Dendritic cell treated with granulocyte-macrophage colony-stimulating factor and Interleukin-4, amounts not matched to agents 40 ng/mL and 50 ng/mL, for 4 days (primary cell): ENCODE data around the gene CHN1.

ENCODE experiments used
- H3K27ac Mint-ChIP-seq: one replicate; pipeline ENCODE4 v1.8.0; 2022; ENCODE audit warnings: mild to moderate bottlenecking, mixed read lengths
- H3K27me3 Mint-ChIP-seq: one replicate; pipeline ENCODE4 v1.8.0; 2022; ENCODE audit warnings: mild to moderate bottlenecking, mixed read lengths
- H3K36me3 Mint-ChIP-seq: one replicate; pipeline ENCODE4 v1.8.0; 2022; ENCODE audit warnings: low read depth, mixed read lengths
- H3K4me1 Mint-ChIP-seq: one replicate; pipeline ENCODE4 v1.8.0; 2022; ENCODE audit warnings: low read depth, mixed read lengths
- H3K4me3 Mint-ChIP-seq: one replicate; pipeline ENCODE4 v1.8.0; 2022; ENCODE audit warnings: mild to moderate bottlenecking, moderate library complexity, mixed read lengths
- H3K9me3 Mint-ChIP-seq: one replicate; pipeline ENCODE4 v1.8.0; 2022; ENCODE audit warnings: mixed read lengths
- intact Hi-C: fragments of 100-400 bp; cut with micrococcal nuclease; formaldehyde crosslinking; loops from one replicate; pipeline ENCODE4 v1.15.0; 2022

CHN1 gene

GRCh38 chr2:174777347-174778084 lies 227.7 kb downstream of the CHN1 start:
- H3K27me3 Mint-ChIP-seq = peaks cover 7% of the 10 kb centered on the region
- peaks cover 21% of the 10 kb centered on the region for H3K4me1 Mint-ChIP-seq
- H3K9me3 Mint-ChIP-seq = no peaks in the 10 kb centered on the region
- no peak overlapping the region for H3K4me3 Mint-ChIP-seq
- intact Hi-C loops = no loop called here
- H3K27ac Mint-ChIP-seq = no peak overlapping the region
- H3K36me3 Mint-ChIP-seq = no peaks in the 10 kb centered on the region

DNA sequence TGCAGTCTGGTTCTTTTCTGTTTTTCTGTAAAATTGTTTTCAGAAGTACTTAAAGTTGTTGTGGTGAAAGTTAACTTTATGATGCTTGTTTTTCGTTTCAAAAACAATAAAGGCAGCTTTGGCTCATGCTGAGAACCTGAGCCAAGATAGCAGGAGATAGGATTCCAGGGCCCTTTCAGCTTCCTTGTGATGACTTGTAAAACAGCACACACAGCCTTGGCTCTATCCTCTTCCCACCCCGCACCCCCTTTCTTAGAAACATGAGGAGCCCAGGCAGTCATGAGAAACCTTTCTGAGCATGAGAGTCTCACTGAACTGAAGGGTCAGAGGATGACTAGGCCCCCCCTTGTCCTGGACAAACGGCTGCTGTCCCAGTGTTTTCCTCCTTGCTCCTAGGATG lies 228.5 kb downstream of the CHN1 start:
- intact Hi-C loops = no loop called here
- Mint-ChIP-seq H3K27ac (no peak overlapping the region), H3K27me3 (peaks cover 11% of the 10 kb centered on the region), H3K9me3 (no peaks in the 10 kb centered on the region), H3K4me3 (no peak overlapping the region), H3K36me3 (no peaks in the 10 kb centered on the region), H3K4me1 (peaks cover 29% of the 10 kb centered on the region)

- intact Hi-C loops = no loop called here
- no peaks in the 10 kb centered on the region for H3K9me3 Mint-ChIP-seq
- H3K4me1 Mint-ChIP-seq = peaks cover 30% of the 10 kb centered on the region
- no peak overlapping the region for H3K4me3 Mint-ChIP-seq
- no peak overlapping the region for H3K27ac Mint-ChIP-seq
- H3K36me3 Mint-ChIP-seq = no peaks in the 10 kb centered on the region
- peaks cover 11% of the 10 kb centered on the region for H3K27me3 Mint-ChIP-seq
Observed at GRCh38 chr2:174776223-174776622, 229.0 kb downstream of the CHN1 start.

DNA sequence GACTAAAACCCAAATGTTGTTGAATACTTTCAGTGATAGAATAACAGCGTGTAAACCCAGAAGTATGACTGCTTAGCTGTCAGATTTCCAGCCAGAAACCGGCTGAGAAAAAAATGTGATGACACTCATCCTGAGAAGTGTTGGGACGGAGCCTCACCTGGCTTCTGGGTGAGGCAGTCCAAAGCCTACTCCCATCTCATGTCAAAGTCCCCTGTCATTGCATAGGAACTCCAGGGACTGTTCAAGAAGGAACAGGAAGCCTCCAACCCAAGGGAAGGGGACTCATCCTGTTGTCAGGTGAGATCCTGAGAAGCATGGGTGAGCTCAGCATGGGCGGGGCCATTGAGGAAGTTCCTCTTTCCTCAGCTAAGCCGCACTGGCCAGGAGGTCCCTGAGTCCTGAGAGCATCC lies 229.6 kb downstream of the CHN1 start:
- H3K36me3 Mint-ChIP-seq = no peaks in the 10 kb centered on the region
- H3K9me3 Mint-ChIP-seq = no peaks in the 10 kb centered on the region
- peaks cover 11% of the 10 kb centered on the region for H3K27me3 Mint-ChIP-seq
- H3K27ac Mint-ChIP-seq = no peak overlapping the region
- no peak overlapping the region for H3K4me3 Mint-ChIP-seq
- peaks cover 30% of the 10 kb centered on the region for H3K4me1 Mint-ChIP-seq
- intact Hi-C loops = no loop called here

DNA sequence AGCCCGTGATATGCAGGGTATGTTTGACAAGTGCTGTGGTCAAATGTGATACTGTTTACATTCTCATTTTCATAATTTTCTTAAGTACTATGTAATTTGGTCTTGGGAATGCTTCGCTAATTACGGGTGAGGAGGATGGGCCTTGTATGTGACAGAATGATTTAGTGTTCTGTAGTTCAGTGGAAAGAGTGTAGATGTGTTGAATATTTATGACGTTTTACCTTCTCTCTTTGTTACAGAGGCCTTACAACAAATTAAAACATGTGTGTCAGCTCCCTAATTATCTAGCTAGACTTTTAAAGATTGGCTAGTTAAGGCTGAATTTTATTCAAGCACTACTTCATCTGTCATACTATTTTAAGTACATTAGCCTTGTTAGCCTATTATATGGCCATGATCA lies 230.3 kb downstream of the CHN1 start:
- intact Hi-C loops = loop anchor here (5.0 kb wide), 1 partner anchor 507 kb away; no protein-coding TSS in a partner anchor
- no peak overlapping the region for H3K27ac Mint-ChIP-seq
- H3K27me3 Mint-ChIP-seq = peaks cover 12% of the 10 kb centered on the region
- no peaks in the 10 kb centered on the region for H3K36me3 Mint-ChIP-seq
- no peaks in the 10 kb centered on the region for H3K9me3 Mint-ChIP-seq
- H3K4me3 Mint-ChIP-seq = no peak overlapping the region
- H3K4me1 Mint-ChIP-seq = peaks cover 30% of the 10 kb centered on the region

DNA sequence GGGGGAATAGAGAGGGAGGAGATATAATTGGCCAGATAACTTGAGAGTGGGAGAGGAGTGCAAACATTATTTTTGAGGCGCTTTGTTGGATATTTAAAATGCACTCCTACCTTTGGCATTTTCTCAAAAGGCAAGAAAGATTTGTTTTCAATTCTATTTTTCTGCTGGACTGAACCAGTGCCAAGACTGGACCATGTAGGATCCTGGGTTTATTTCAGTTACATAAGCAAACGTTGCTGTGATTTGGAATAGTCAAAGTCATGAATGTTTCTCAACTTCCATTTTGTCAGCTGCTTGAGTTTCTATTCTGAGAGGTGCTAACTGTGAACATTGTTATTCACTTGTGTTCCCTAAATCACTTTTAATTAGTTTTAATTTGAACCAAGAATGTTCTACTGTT lies 232.0 kb downstream of the CHN1 start:
- intact Hi-C loops = loop anchor here (5.0 kb wide), 1 partner anchor 509 kb away; no protein-coding TSS in a partner anchor
- H3K36me3 Mint-ChIP-seq = no peaks in the 10 kb centered on the region
- H3K4me1 Mint-ChIP-seq = peaks cover 19% of the 10 kb centered on the region
- no peaks in the 10 kb centered on the region for H3K9me3 Mint-ChIP-seq
- peaks cover 23% of the 10 kb centered on the region for H3K27me3 Mint-ChIP-seq
- H3K27ac Mint-ChIP-seq = no peak overlapping the region
- H3K4me3 Mint-ChIP-seq = no peak overlapping the region

DNA sequence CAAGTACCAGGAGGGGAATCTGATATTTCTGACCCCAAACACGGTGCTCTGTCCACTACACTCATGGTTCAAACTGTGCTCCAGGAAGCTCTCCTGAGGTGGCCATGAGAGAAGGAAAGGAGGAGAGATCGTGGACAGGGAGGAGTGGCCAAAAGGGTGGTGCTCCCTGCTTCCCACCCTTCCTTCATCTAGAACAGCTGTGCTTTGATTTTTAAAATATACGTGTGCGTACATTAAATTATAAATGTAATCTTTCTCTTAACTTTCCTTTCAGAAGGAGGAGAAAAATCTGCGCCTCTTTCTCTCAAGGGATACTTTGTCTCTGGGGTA lies 232.7 kb downstream of the CHN1 start:
- H3K27me3 Mint-ChIP-seq = peaks cover 22% of the 10 kb centered on the region
- H3K9me3 Mint-ChIP-seq = no peaks in the 10 kb centered on the region
- no peaks in the 10 kb centered on the region for H3K36me3 Mint-ChIP-seq
- intact Hi-C loops = loop anchor here (5.0 kb wide), 1 partner anchor 510 kb away; no protein-coding TSS in a partner anchor
- no peak overlapping the region for H3K4me3 Mint-ChIP-seq
- H3K4me1 Mint-ChIP-seq = peaks cover 17% of the 10 kb centered on the region
- H3K27ac Mint-ChIP-seq = no peak overlapping the region

- H3K4me1 Mint-ChIP-seq = peaks cover 17% of the 10 kb centered on the region
- peaks cover 26% of the 10 kb centered on the region for H3K27me3 Mint-ChIP-seq
- H3K4me3 Mint-ChIP-seq = no peak overlapping the region
- H3K27ac Mint-ChIP-seq = no peak overlapping the region
- H3K36me3 Mint-ChIP-seq = no peaks in the 10 kb centered on the region
- intact Hi-C loops = loop anchor here (2.0 to 5.0 kb wide), 2 partner anchors 213 to 510 kb away; no protein-coding TSS in a partner anchor
- H3K9me3 Mint-ChIP-seq = no peaks in the 10 kb centered on the region
Observed at GRCh38 chr2:174771631-174772471, 233.3 kb downstream of the CHN1 start.

DNA sequence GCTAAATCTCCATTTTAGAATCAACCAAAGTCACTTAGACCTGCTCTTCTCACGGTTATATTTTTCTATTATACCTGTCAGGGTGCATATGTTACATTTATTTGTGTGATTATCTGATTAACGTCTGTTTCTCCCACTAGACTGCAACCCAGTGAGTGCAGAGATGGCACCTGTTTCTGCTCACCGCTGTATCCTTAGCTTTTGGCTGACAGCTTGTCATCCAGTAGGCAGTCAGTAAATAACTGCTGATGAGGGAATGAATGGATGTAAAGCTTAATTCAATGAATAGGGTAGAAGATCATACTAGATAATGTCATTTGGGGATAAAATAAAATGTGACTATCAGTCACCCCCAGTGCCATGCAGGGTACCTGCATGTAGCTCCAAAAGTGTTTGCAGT lies 234.0 kb downstream of the CHN1 start:
- Mint-ChIP-seq H3K4me3 (no peak overlapping the region), H3K4me1 (peaks cover 17% of the 10 kb centered on the region), H3K36me3 (no peaks in the 10 kb centered on the region), H3K27ac (no peak overlapping the region), H3K9me3 (no peaks in the 10 kb centered on the region), H3K27me3 (peaks cover 32% of the 10 kb centered on the region)
- intact Hi-C loops = loop anchor here (2.0 to 5.0 kb wide), 2 partner anchors 214 to 511 kb away; no protein-coding TSS in a partner anchor

DNA sequence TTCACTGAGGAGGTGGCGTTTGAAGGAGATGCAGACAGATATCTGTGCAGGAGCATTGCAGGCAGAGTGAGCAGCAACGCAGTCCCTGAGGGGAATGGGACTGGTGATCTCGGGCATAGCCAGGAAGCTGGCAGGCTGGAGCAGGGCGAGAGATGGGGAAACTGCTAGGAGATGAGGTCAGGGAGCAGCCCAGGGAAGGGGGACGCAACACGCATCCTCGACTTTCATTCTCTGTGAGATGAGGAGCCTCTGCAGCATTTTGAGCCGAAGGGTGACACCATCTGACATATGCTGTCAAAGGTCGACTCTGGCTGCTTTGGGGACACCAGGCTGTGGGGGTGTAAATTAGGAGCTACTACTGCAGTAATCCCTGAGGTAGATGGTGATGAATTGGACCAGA lies 236.6 kb downstream of the CHN1 start:
- Mint-ChIP-seq H3K27me3 (peaks cover 48% of the 10 kb centered on the region), H3K4me3 (no peak overlapping the region), H3K36me3 (no peaks in the 10 kb centered on the region), H3K4me1 (peaks cover 28% of the 10 kb centered on the region), H3K27ac (no peak overlapping the region), H3K9me3 (no peaks in the 10 kb centered on the region)
- intact Hi-C loops = no loop called here

GRCh38 chr2:174766271-174766670 lies 238.9 kb downstream of the CHN1 start:
- H3K27me3 Mint-ChIP-seq = peaks cover 53% of the 10 kb centered on the region
- H3K4me3 Mint-ChIP-seq = no peak overlapping the region
- intact Hi-C loops = no loop called here
- no peaks in the 10 kb centered on the region for H3K36me3 Mint-ChIP-seq
- H3K4me1 Mint-ChIP-seq = peaks cover 11% of the 10 kb centered on the region
- H3K9me3 Mint-ChIP-seq = no peaks in the 10 kb centered on the region
- H3K27ac Mint-ChIP-seq = no peak overlapping the region

DNA sequence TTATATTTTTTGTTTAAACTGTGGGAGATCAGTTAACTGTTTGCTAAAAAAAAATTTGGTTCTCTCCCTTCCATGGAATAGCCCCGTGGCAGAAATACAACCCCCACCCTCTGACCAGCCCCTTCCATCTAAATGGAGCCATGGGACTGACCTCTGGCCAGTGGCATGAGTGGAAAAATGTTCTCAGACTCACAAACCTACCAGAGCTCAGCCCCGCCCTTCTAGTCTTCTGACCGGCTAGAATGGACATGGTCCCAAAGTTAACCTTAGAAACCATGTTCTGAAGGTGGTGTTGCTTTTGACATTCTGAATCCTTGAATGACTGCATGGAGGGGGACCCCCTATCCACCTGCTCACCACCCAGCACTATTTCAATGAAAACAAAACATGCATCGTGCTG lies 239.6 kb downstream of the CHN1 start:
- peaks cover 11% of the 10 kb centered on the region for H3K4me1 Mint-ChIP-seq
- H3K4me3 Mint-ChIP-seq = no peak overlapping the region
- no peaks in the 10 kb centered on the region for H3K9me3 Mint-ChIP-seq
- intact Hi-C loops = no loop called here
- no peaks in the 10 kb centered on the region for H3K36me3 Mint-ChIP-seq
- no peak overlapping the region for H3K27ac Mint-ChIP-seq
- peaks cover 57% of the 10 kb centered on the region for H3K27me3 Mint-ChIP-seq

GRCh38 chr2:174764280-174765255 lies 240.6 kb downstream of the CHN1 start, which contains the start of gene CHRNA1:
Gene CHRNA1 (minus strand): TSS chr2:174764472. CDS start chr2:174764394, 78 bp downstream.
- peaks cover 12% of the 10 kb centered on the region for H3K4me1 Mint-ChIP-seq
- no peaks in the 10 kb centered on the region for H3K9me3 Mint-ChIP-seq
- H3K27me3 Mint-ChIP-seq = peaks cover 59% of the 10 kb centered on the region
- H3K27ac Mint-ChIP-seq = no peak within 1 kb of the TSS
- H3K4me3 Mint-ChIP-seq = no peak within 1 kb of the TSS
- no peaks in the 10 kb centered on the region for H3K36me3 Mint-ChIP-seq
- intact Hi-C loops = no loop called here
